ENCODE measurements around the gene ME1. TPM values are rescaled to one million over a fixed set of nuclear protein-coding genes. Genes with fewer than 3 reads are reported as not detected.

ME1 gene
- total and polyA plus RNA-seq, 9 of the 15 experiments (the other 6 are each of a cell fraction or from before 2014, with no cell fraction given), result 3.2 to 10.4 (median 5.5) TPM

GRCh38 chr6:83403191-83403590 lies 27.7 kb downstream of the ME1 start (continued):
- TF ChIP-seq ZNF436 (CRISPR knock-in tag; IDR thresholded peaks at IDR 0.05) (no peak), MAX (CRISPR knock-in tag; IDR thresholded peaks at IDR 0.05) (no peak), ETV5 (CRISPR knock-in tag; IDR thresholded peaks at IDR 0.05; ENCODE audit: low read depth) (no peak)

- ATAC-seq (no peak), FAIRE-seq (no peak), DNase-seq (ENCODE audit: extremely low read depth in 1 of 4, low spot score in 3 of 4) (no peak)
- WGBS (ENCODE audit: insufficient coverage, low coverage, missing lambda C conversion rate), result 78% methylated on average over 2 of the region's 2 CpGs
- Histone ChIP-seq H3K9ac (ENCODE audit: insufficient read depth in 1 of 2, low read depth in 2 of 2, low read length in 2 of 2) (no peak overlapping the region), H3K36me3 (ENCODE audit: control insufficient read depth, insufficient read depth, low read length) (no peaks in the 10 kb centered on the region), H3K4me3 (no peak overlapping the region), H2AFZ (ENCODE audit: low read depth, low read length) (no peak overlapping the region), H3K79me2 (ENCODE audit: control insufficient read depth, insufficient read depth, low read length) (no peaks in the 10 kb centered on the region), H3K9me3 (replicated peaks; ENCODE audit: control insufficient read depth, insufficient read depth, low read depth, low read length) (no peaks in the 10 kb centered on the region), H3K9me1 (ENCODE audit: control insufficient read depth, insufficient read depth, low read length) (no peaks in the 10 kb centered on the region), H3K27ac (ENCODE audit: extremely low read depth, low read depth, low read length) (no peak overlapping the region), H3K27me3 (ENCODE audit: control insufficient read depth in 2 of 2, insufficient read depth in 2 of 2, low read length in 2 of 2) (no peaks in the 10 kb centered on the region), H3K4me2 (ENCODE audit: insufficient read depth, low read length) (no peak overlapping the region), H4K20me1 (replicated peaks; ENCODE audit: control insufficient read depth, insufficient read depth, low read length) (no peaks in the 10 kb centered on the region), H3K4me1 (replicated peaks in 1 of 2; ENCODE audit: control insufficient read depth in 2 of 2, insufficient read depth in 2 of 2, low read length in 2 of 2) (no peaks in the 10 kb centered on the region)
- in situ Hi-C loops (cut with MboI) (no loop called here), intact Hi-C loops (cut with micrococcal nuclease) (no loop called here)
- POLR2A ChIA-PET, result interaction anchor here (0.9 kb wide), 1 partner anchor 9 kb away, joined by 3 read pairs; no protein-coding TSS in a partner anchor
- BruUV-seq (replicated peaks), result no TSS peak
- CTCF ChIA-PET (ENCODE audit: low intra/inter-chr PET ratio), result no interaction called here
- TF ChIP-seq GTF2E2 (tag; IDR thresholded peaks at IDR 0.05) (no peak), HOMEZ (CRISPR knock-in tag; IDR thresholded peaks at IDR 0.05) (no peak), ZNF224 (CRISPR knock-in tag; IDR thresholded peaks at IDR 0.05) (no peak), PTRF (tag; IDR thresholded peaks at IDR 0.05) (no peak), ZNF318 (IDR thresholded peaks at IDR 0.05; ENCODE audit: borderline replicate concordance in 1 of 2, low read depth in 1 of 2) (no peak), ATF6 (CRISPR knock-in tag; IDR thresholded peaks at IDR 0.05) (no peak)
Measured at GRCh38 chr6:83389606-83390005, 41.2 kb downstream of the ME1 start.

Data from K562 (cell line).